ENCODE measurements around the gene UBE2S.

- no peak for TF ChIP-seq CTCF (conservative IDR thresholded peaks at IDR 0.05; ENCODE audit: low read length)
- TF ChIP-seq EZH2phosphoT487 (IDR thresholded peaks at IDR 0.05; ENCODE audit: borderline replicate concordance) = no peak
Measured at GRCh38 chr19:55434356-55434919, 26.9 kb upstream of the UBE2S start.
